Breast epithelium (tissue), 4 donors: ENCODE results near the gene TMEM234. TPM values are rescaled to one million over a fixed set of nuclear protein-coding genes. Genes with fewer than 3 reads are reported as not detected.

ENCODE experiments used
- DNase-seq, 2 donors: peaks; one replicate each; pipeline ENCODE4 v3.0.0-alpha.2; 2019; ENCODE audit warnings: low spot score in 2 of 2
- H3K27ac ChIP-seq, 2 donors: fragments of 200-600 bp; sonication (generic) in 1 of 2; one replicate each; pipeline ENCODE4 v1.5.1; 2016 to 2019; ENCODE audit warnings: mild to moderate bottlenecking in 1 of 2
- H3K27me3 ChIP-seq, 2 donors: fragments of 200-600 bp; sonication (generic) in 1 of 2; one replicate each; pipeline versions ENCODE4 v1.5.1 to v1.6.0; 2017 to 2019; ENCODE audit warnings: control low read depth in 1 of 2, mild to moderate bottlenecking in 1 of 2
- H3K36me3 ChIP-seq: fragments of 200-600 bp; one replicate; pipeline ENCODE4 v1.5.1; 2019
- H3K4me1 ChIP-seq, 2 donors: fragments of 200-600 bp; sonication (generic); one replicate each; pipeline ENCODE4 v1.5.1; 2016 to 2019; ENCODE audit warnings: control low read depth in 1 of 2
- H3K4me3 ChIP-seq, 3 donors: fragments of 200-600 bp; sonication (generic); 1 replicate in 2 of 3; 2 replicates in 1 of 3; pipeline ENCODE4 v1.5.1; 2016 to 2019; ENCODE audit warnings: mild to moderate bottlenecking in 3 of 3, moderate library complexity in 2 of 3
- H3K9me3 ChIP-seq, 2 donors: fragments of 200-600 bp; sonication (generic) in 1 of 2; one replicate each; pipeline ENCODE4 v1.5.1; 2016 to 2019; ENCODE audit warnings: control low read depth in 1 of 2
- POLR2A ChIP-seq: fragments of 450-650 bp; IDR thresholded peaks from one replicate; pipeline ENCODE4 v1.6.1; 2016; ENCODE audit warnings: antibody characterized with exemption, mild to moderate bottlenecking, moderate library complexity
- POLR2AphosphoS5 ChIP-seq, 3 donors: sonication (generic); formaldehyde crosslinking; IDR thresholded peaks; one replicate each; pipeline ENCODE4 v1.6.1; 2017; ENCODE audit warnings: antibody characterized with exemption in 3 of 3
- intact Hi-C: fragments of 100-400 bp; cut with DNase I; formaldehyde crosslinking; loops from one replicate; pipeline ENCODE4 v1.15.1; 2023; ENCODE audit warnings: low total_unique reads
- total RNA-seq, 3 donors: library from RNA; depleted of rRNA; stranded (reverse); fragments of >200 nt; gene quantifications; one replicate each; pipeline ENCODE4 v1.1.0, GENCODE V29; 2016
- TF ChIP-seq, protein P1 (sequence below), 3 donors: fragments of 450-650 bp; IDR thresholded peaks; one replicate each; pipeline ENCODE4 v1.5.1; 2016 to 2017; ENCODE audit warnings: antibody characterized with exemption in 3 of 3, mild to moderate bottlenecking in 3 of 3, moderate library complexity in 3 of 3

The TMEM234 gene
- total RNA-seq, 3 donors from 2014 or later = 5.8 to 20.6 (median 13.4) TPM

DNA sequence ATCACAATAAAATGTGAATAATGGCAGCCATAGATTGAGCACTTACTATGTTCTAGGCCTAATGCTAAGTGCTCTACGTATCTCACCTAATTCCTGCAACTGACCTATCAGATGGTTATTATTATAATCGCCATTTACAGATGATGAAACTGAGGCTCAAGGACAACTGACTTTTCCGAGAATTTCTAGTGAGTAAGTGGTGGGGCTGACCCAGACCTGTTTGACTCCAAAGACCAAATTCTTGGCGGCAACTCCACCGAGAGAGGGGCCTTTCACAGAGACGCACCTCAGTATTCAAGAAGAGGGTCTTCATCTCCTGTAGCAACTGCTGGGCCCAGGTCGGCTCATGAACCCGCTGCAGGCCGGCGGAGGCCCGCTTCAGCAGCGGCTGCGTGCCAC, 573 bp downstream of the TMEM234 start:
- peak overlapping the region; percentile 97 for H3K27ac ChIP-seq
- peak overlapping the region; percentile 66 to 92 (median 85) for H3K4me3 ChIP-seq
- intact Hi-C loops = no loop called here
- peaks cover 10% of the 10 kb centered on the region in 2 donors for H3K4me1 ChIP-seq
- H3K27me3 ChIP-seq = no peaks in the 10 kb centered on the region
- DNase-seq = no peak
- TF ChIP-seq, protein P1, sequence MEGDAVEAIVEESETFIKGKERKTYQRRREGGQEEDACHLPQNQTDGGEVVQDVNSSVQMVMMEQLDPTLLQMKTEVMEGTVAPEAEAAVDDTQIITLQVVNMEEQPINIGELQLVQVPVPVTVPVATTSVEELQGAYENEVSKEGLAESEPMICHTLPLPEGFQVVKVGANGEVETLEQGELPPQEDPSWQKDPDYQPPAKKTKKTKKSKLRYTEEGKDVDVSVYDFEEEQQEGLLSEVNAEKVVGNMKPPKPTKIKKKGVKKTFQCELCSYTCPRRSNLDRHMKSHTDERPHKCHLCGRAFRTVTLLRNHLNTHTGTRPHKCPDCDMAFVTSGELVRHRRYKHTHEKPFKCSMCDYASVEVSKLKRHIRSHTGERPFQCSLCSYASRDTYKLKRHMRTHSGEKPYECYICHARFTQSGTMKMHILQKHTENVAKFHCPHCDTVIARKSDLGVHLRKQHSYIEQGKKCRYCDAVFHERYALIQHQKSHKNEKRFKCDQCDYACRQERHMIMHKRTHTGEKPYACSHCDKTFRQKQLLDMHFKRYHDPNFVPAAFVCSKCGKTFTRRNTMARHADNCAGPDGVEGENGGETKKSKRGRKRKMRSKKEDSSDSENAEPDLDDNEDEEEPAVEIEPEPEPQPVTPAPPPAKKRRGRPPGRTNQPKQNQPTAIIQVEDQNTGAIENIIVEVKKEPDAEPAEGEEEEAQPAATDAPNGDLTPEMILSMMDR (IDR thresholded peaks at IDR 0.05) = no peak
- TF ChIP-seq POLR2A (no peak), POLR2AphosphoS5 (IDR thresholded peaks at IDR 0.05) (no peak)
- no peaks in the 10 kb centered on the region for H3K9me3 ChIP-seq
- no peaks in the 10 kb centered on the region for H3K36me3 ChIP-seq

DNA sequence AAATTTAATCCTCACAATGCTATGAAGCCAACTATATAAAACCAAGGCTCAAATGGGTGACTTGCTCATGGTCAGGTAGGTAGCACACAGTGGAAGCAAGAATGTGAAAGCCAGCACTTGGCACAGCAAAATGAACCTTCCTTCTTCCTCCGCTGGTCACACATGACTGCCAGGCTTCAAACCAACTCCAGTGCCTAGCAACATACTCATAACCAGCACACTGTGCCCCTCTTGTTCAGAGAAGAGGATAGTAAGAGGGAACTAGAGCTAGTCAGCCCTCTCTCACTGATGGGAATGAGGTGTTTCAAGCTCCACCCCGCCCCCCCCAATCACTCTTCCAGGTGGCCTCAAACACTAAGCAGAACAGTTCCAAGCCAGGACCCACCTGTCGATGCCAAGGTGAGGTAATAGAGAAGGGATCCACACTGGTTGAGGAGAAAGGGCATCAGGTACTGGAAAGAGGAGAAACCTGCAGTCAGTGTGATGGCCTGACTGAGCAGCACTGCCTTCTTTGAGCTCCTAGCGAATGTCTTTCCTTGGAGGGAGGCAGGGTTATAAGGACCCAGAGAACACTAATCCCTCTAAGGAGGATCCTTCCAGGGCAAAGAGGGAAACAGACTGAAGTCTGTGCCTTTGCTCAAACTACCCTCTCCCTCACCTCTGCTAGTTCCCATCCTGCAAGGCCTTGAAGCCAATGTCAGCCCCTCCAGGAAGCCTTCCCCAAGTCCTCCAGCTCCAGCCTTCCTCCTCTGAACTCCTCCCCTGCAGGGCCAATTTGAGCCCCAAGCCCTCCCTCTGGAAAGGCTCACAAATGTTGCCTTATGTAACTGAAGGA, 1.2 kb downstream of the TMEM234 start:
- intact Hi-C loops = no loop called here
- TF ChIP-seq POLR2AphosphoS5 (IDR thresholded peaks at IDR 0.05) (no peak), POLR2A (no peak)
- TF ChIP-seq, protein P1 (IDR thresholded peaks at IDR 0.05) = no peak
- DNase-seq = no peak
- Histone ChIP-seq H3K27ac (peak overlapping the region in 1 of 2 donors; percentile 97), H3K4me3 (peak overlapping the region; percentile 66 to 92 (median 85)), H3K36me3 (no peaks in the 10 kb centered on the region), H3K4me1 (peaks cover 10% of the 10 kb centered on the region in 2 donors), H3K27me3 (no peaks in the 10 kb centered on the region), H3K9me3 (no peaks in the 10 kb centered on the region)

DNA sequence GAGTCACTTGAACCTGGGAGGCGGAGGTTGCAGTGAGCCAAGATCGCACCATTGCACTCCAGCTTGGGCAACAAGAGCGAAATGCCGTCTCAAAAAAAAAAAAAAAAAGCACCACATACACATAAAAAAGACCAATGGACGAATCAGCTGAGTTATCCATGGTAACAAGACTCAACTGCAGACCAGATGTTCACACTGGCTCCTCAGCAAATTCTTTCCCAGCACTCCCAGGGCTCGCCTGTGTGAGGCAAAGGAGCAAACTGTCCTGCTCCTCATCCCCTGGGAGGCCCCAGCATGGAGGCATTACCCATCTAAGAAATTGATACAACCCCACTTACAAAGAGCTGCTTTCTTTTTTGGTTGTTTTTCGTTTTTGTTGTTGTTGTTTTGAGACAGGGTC, 3.1 kb downstream of the TMEM234 start:
- intact Hi-C loops = no loop called here
- Histone ChIP-seq H3K36me3 (no peaks in the 10 kb centered on the region), H3K27me3 (no peaks in the 10 kb centered on the region), H3K27ac (no peak overlapping the region), H3K9me3 (no peaks in the 10 kb centered on the region), H3K4me1 (peaks cover 10% of the 10 kb centered on the region in 2 donors), H3K4me3 (no peak overlapping the region)
- no peak for DNase-seq
- TF ChIP-seq POLR2AphosphoS5 (IDR thresholded peaks at IDR 0.05) (no peak), POLR2A (no peak)
- TF ChIP-seq, protein P1 (IDR thresholded peaks at IDR 0.05) = no peak

DNA sequence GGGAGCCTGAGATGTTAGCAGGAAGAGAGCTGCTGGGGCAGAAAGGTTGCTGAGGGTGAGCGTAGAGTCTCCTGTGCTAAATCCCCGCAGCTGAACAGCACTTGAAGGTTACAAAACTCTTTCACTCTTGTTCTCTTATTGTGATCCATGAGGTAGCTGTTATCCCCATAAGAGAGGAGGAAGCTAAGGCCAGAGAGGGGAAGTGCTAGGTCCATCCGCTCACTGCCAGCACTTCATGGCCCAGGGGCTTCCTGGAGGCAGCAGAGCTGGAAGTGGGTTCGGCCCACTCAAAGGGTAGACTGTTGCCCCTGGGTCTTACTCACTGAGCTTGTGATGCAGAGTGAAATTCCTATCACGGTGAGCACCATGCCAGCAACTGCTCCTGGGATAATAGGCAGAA, 5.6 kb downstream of the TMEM234 start:
- Histone ChIP-seq H3K4me1 (no peaks in the 10 kb centered on the region), H3K36me3 (no peaks in the 10 kb centered on the region), H3K27ac (no peak overlapping the region), H3K9me3 (no peaks in the 10 kb centered on the region), H3K4me3 (no peak overlapping the region), H3K27me3 (no peaks in the 10 kb centered on the region)
- DNase-seq = no peak
- intact Hi-C loops = no loop called here
- TF ChIP-seq POLR2AphosphoS5 (IDR thresholded peaks at IDR 0.05) (no peak), POLR2A (no peak)
- TF ChIP-seq, protein P1 (IDR thresholded peaks at IDR 0.05) = no peak
